Transverse colon (tissue), 4 donors: ENCODE measurements around the gene AP3M1.

ENCODE experiments used
- POLR2A ChIP-seq: fragments of 450-650 bp; IDR thresholded peaks from one replicate; pipeline ENCODE4 v1.6.1; 2016; ENCODE audit warnings: antibody characterized with exemption, mild to moderate bottlenecking, moderate library complexity
- POLR2AphosphoS5 ChIP-seq, 3 donors: sonication (generic); formaldehyde crosslinking; IDR thresholded peaks; one replicate each; pipeline ENCODE4 v1.6.1; 2016; ENCODE audit warnings: antibody characterized with exemption in 3 of 3
- TF ChIP-seq, protein P1 (sequence below), 5 experiments: fragments of 200-600 bp in 3 of 5; fragments of 450-650 bp in 2 of 5; sonication (generic) in 3 of 5; IDR thresholded peaks; 1 replicate in 2 of 5; 2 replicates in 3 of 5; pipeline ENCODE4 v1.5.1; 2016 to 2017; ENCODE audit warnings: antibody characterized with exemption in 5 of 5, inconsistent platforms in 3 of 5, mild to moderate bottlenecking in 2 of 5, moderate library complexity in 1 of 5

DNA sequence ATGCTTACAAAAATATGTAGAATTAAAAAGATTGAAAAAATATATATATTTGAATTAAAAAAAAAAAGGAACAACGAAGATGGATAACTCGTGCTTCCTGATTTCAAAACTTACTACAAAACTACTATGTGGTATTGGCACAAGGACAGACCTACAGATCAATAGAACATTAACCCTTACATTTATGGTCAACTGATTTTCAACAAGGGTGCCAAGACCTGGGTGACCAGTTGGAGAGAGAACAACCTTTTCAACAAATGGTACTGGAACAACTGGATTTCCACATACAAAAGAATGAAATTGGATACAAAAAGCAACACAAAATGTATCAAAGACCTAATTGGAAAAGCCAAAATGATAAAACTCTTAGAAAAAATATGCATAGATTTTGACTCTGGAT lies 10.1 kb downstream of the AP3M1 start:
- TF ChIP-seq, protein P1, sequence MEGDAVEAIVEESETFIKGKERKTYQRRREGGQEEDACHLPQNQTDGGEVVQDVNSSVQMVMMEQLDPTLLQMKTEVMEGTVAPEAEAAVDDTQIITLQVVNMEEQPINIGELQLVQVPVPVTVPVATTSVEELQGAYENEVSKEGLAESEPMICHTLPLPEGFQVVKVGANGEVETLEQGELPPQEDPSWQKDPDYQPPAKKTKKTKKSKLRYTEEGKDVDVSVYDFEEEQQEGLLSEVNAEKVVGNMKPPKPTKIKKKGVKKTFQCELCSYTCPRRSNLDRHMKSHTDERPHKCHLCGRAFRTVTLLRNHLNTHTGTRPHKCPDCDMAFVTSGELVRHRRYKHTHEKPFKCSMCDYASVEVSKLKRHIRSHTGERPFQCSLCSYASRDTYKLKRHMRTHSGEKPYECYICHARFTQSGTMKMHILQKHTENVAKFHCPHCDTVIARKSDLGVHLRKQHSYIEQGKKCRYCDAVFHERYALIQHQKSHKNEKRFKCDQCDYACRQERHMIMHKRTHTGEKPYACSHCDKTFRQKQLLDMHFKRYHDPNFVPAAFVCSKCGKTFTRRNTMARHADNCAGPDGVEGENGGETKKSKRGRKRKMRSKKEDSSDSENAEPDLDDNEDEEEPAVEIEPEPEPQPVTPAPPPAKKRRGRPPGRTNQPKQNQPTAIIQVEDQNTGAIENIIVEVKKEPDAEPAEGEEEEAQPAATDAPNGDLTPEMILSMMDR (IDR thresholded peaks at IDR 0.05), result no peak
- TF ChIP-seq POLR2A, result no peak
- TF ChIP-seq POLR2AphosphoS5 (IDR thresholded peaks at IDR 0.05), result no peak
